ENCODE results near the gene CD8A.
"Not testable (repeated sequence)": the region's sequence is repeated elsewhere in the genome, so short reads cannot be mapped to it uniquely, and the experiment has no call there.

Gene CD8A

DNA sequence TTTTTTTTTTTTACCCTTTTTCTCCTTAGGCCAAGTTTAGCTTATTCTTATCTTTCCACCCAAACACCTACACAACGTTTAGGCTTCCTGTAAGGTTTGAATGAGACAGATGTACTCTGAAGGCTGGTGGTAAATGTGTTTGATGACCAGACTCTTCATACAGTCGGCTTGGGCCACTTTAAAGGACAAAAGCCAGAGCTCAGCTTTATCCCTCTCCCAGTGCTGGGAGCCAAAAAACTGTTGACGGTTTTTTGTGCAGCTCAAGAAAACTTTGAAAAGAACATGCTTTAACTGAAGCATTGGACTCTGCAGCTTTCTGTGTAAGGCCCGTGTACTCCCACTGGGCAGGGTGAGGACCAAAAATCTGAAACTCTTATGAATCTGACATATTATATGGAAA is 15.4 kb downstream of the CD8A start:
- no peak for DNase-seq

GRCh38 chr2:86774862-86775261 is 15.9 kb downstream of the CD8A start:
- no peak for DNase-seq

GRCh38 chr2:86772611-86773010 is 18.1 kb downstream of the CD8A start:
- DNase-seq, result no peak

GRCh38 chr2:86770816-86771301 is 19.9 kb downstream of the CD8A start:
- DNase-seq, result no peak

DNA sequence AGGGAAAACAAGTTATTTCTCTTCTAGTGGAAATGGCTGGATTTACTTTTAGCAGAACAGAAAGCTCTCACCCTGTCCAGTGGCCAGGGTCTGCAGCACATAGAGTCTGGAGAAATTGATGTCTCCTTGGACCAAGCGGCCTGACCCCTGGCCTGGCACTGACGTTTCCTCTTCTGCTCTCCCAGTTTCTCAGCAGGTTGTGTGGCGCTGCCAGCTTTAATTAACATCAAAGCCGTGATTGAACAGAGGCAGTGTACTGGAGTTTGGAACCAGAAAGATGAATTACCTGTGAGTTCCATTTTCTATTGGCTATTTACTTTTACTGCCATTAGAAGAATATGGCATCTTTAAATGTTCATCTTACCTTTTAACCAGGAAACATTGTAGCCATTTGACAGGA is 20.9 kb downstream of the CD8A start:
- DNase-seq, result no peak

DNA sequence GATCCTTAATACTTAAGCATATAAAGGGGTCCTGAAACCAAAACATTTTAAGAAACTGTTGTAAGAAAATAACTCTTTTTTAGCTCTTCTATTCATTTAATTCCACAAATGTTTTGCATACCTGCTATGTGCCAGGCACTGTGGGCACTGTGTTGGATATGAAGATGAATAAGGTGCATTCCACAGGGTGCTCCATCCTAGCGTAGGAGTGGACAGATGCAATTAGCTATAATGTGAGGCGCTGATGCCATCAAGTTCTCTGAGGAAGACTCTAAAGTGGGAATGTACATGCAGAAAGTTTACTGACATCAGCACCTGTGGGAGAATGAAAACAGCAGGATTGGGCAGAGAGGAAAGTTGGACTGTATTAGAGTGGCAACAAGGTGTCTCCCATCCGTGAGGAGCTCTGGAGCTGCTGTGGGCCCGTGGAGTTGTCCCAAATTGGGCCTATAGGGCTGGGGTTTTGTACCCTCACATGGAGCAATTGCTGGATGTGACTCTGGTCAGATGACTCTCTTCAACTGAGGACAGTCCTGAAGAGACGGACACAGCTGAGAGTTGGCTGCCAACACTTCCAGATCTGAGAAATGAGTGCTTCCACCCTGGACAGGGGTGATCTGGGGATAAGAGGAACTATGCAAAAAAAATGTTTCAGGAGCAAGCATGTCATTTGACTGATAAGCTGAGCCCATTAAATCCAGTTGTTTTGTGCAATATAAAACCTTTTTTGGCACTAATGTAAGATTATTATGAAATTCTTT is 22.3 kb downstream of the CD8A start:
- DNase-seq, result no peak

DNA sequence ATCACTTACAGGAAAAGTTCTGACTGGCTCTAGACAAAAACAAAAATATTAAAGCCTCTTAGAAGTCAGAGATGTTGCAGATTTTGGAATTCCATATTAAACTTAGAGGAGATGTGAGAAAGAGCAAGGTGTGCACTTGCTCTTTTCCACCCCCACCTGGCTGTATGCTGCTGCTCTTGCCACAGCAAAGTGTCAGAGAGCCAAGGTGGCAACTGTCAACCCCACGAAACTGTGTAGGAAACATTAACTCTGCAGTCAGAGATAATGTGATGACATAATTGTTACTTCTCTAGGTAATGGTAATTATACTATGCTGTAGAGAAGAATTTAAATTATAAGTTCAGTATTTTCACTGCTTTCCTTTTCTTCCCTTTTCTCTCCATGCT is 25.4 kb downstream of the CD8A start:
- no peak for DNase-seq

- no peak for DNase-seq
These were observed 25.9 kb downstream of the CD8A start for GRCh38 chr2:86764661-86765309.

GRCh38 chr2:86760371-86760770 is 30.3 kb downstream of the CD8A start:
- no peak for DNase-seq

- no peak for DNase-seq
These were observed 32.3 kb downstream of the CD8A start for GRCh38 chr2:86758405-86758804.

DNA sequence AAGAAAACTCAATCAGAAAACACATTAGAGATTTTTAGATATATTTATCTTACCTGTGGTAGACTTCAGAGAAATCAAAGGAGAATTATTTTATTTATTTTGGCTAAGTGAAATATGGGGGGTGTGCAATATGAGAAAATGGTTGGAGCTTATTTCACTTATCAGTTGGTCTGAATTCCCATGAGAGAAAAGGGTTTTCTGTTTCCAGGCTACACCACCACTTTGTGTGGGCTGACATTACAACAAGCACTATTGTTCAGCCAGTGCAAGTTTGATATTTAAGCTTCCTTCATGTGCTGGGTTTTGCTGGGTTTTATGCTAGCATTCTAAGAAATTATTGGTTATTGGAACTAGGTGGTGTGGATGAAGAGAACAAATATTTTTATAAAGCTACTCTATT is 37.1 kb downstream of the CD8A start:
- no peak for DNase-seq

DNA sequence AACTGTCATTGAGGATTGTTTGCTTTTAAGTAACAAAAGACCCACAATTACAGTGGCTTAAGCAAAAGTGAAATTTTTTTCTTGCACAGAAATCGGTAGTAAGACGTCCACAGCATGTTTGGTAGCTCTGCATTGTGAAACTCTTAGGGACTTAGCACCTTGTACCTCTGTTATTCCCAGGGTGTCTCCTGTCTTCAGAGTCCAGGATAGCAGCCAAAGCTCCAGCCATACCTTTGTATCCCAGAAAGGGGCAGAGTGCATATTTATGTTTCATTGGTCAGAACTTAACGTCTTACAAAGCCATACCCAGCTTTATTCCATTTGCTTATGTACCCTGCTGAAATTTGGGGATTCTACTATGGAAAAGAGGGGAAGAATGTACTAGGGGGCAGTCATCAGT is 37.8 kb downstream of the CD8A start:
- no peak for DNase-seq

DNA sequence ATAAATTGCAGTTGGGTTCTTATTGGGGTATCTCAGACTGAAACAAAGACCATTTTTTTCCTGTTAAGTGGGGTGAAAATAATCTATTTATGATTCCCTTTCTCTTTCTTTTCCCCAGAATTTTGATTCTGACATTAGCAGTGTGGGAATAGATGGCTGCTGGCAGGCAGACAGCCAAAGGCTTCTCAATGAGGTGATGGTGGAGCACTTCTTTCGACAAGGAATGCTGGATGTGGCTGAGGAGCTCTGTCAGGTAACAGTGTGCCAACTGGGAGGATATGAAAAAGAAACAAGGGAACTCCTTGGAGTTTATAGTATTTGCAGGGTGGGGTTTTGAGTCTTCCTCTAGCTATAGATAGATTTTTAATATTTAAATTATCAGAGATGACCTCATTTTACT is 38.9 kb downstream of the CD8A start:
- DNase-seq, result no peak

GRCh38 chr2:86750240-86750839 is 40.4 kb downstream of the CD8A start:
- no peak for DNase-seq

GRCh38 chr2:86747711-86748639 is 42.7 kb downstream of the CD8A start:
- DNase-seq, result no peak

GRCh38 chr2:86746939-86747338 is 43.8 kb downstream of the CD8A start:
- DNase-seq, result no peak

- DNase-seq, result no peak
These were observed 46.6 kb downstream of the CD8A start for GRCh38 chr2:86744152-86744551.

DNA sequence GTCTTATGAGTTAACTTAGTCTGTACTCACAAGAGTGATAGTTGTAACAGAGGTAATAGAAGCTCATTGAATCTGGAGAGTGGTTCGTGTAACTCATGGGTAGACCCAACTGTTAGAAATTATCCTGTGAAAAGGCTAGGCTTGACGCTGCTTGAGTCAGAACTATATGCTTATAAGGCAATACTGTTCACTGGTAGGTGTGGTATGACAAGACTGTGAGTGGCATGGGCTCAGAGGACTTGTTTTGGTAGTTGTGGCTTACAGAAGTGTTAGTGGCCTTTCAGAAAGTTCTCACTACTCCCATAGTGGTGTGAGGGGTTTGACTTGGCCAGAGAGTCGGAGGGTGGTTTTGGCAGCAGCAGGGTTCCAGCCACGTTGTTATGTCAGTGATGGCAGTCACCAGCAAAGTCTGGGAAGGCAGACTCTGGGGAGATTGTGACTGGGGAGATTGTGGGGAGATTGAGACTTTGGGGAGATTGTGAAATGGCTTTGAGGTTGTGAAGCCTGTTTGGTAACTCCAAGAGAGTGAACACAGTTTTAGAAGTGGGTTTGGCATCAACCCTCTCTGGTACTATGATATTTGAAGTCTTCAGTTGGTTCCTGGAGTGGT is 48.7 kb downstream of the CD8A start:
- not testable (repeated sequence) for DNase-seq

DNA sequence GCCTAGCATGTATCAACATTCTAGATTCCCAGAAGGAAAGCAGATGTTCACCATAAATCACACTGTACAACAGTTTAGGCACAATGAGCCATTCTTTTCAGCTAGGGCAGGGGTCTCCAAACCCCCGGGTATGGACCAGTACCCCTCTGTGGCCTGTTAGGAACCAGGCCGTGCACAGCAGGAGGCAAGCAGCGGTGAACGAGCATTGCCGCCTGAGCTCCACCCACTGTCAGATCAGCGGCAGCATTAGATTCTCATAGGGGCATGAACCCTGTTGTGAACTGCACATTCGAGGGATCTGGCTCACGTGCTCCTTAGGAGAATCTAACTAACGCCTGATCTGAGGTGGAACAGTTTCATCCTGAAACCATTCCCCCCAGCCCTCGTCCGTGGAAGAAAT is 50.8 kb downstream of the CD8A start:
- DNase-seq, result not testable (repeated sequence)

GRCh38 chr2:86739485-86739884 is 51.2 kb downstream of the CD8A start:
- DNase-seq, result not testable (repeated sequence)

GRCh38 chr2:86734896-86735295 is 55.8 kb downstream of the CD8A start:
- DNase-seq, result not testable (repeated sequence)

All from femur (tissue), 1 donor.